Muscle of arm (tissue), 12 donors: Measurements from ENCODE around the gene SPACA7. TPM values are rescaled to one million over a fixed set of nuclear protein-coding genes. Genes with fewer than 3 reads are reported as not detected.

Source experiments
- DNase-seq: peaks from one replicate; pipeline ENCODE4 v3.0.0-alpha.2; 2013
- polyA plus RNA-seq, 12 donors: library from polyadenylated mRNA; unstranded; fragments of 120-200 nt; gene quantifications; one replicate each; pipeline ENCODE4 v1.2.1, GENCODE V29; 2013; ENCODE audit not compliant: insufficient read length in 12 of 12

SPACA7 gene
- polyA plus RNA-seq, 12 donors: not detected

DNA sequence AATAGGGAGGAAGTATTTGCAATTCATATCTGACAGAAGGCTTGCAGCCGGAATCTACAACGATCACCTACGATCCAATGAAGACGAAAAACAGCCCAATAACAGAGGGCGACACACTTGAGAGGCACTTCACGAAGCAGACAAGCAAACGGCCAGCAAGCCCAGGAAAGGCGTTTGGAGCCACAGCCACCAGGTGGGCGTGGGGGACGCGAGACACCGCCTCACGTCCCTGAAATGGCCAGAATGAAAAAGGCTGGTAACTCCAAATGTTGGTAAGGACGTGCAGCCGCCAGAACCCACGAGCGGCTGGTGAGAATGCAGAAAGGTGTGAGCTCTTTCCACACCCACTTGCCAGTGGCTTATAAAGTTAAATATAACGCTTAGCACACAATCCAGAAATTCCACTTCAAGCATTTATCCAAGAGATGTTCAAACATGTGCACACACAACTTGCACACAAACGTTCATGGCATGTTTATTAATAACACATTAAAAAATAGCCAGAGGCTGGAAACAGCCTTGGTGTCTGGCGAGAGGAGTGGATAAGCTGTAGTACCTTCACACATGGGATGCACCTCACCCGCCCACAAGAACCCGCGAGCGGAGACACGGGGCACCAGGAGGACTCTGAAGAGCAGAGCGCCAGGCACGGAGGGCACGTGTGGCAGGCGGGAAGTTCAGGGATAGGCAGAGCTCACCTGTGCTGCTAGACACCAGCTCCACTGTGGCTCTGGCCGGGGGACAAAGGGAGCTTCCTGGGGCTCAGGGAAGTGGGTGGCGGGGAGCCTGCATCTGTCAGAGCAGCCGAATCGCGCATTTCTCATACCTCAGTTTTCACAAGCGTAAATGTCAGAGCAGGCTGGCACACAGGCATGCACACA lies 89.3 kb downstream of the SPACA7 start:
- DNase-seq: no peak

DNA sequence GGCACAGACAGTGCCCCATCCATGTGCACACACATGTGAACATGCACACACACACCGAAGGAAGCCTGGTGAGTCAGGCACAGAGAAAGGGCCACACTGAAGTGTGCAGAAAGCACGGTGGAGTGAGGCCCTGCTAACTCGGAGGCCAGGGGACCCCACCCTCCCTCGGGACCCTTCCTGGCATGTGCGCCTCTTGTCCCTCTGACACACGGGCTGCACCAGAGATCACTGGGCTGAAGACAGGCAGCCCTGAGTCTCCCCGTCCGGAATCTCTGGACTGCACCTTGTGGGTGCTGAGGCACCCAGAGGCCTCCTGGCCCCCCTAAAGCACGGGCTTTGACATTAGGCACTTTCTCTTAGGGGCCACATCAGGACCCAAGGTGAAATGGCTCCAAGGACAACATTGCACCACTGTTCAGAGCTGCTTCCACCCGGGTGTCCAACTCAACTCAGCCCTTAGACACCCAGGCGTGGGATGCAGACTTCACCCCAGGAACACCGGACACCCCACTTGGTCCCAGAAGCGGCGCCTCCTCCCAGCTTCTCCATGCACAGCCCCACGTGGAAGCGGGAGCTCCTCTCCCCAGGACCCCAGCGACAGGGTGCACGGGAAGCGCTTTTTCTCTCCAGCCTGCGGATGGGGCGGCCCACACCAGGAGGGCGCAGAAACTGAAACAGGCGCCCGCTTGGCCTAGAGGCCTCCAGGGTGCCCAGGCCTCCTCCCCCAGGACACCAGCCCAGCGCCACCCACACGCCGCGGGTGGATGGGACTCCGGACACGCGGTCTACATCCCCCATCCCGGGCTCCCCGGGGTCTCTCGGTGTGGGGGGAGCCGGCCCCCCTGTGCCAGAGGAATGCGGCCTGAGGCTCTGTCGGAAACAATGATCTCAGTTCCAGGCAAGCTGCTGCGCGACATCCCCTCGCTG lies 90.2 kb downstream of the SPACA7 start:
- DNase-seq: no peak

DNA sequence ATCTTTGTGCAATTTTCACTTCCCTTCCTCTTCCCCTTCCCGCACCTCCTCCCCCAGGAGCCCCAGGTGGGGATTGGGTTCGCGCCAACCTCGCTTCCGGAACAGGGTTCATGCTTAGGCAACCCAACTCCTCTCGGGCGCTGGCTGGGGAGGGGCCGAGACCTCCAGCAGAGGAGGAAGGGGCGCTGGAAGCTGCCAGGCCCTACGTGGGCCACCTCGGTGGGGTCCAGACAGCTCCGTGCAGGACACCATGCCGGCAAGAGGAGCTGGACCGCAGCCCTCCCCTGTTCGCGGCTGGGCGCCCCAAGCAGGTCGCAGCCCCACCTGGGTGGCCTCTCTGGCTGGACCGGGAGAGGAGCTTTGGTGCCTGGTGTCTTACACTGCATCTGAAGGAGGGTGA lies 91.1 kb downstream of the SPACA7 start:
- no peak for DNase-seq

DNA sequence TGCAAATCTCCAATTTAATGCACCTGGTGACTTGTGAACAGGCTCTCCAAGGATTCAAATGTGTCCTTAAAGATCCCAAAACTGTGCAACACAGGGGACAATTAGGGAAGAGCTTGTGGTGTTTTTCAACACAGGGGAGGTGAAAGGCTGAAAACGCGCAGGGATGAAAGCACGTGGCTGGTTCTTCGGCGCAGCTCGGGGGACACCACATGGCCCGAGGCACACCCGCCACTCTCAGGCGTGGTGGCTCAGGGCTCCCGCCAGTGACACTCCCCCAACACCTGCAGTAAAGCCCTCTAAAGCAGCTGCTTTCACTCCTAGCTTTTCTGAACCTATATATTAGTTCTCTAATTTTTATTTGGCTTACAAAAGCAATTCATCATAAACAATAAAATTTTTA lies 91.9 kb downstream of the SPACA7 start:
- DNase-seq: no peak

DNA sequence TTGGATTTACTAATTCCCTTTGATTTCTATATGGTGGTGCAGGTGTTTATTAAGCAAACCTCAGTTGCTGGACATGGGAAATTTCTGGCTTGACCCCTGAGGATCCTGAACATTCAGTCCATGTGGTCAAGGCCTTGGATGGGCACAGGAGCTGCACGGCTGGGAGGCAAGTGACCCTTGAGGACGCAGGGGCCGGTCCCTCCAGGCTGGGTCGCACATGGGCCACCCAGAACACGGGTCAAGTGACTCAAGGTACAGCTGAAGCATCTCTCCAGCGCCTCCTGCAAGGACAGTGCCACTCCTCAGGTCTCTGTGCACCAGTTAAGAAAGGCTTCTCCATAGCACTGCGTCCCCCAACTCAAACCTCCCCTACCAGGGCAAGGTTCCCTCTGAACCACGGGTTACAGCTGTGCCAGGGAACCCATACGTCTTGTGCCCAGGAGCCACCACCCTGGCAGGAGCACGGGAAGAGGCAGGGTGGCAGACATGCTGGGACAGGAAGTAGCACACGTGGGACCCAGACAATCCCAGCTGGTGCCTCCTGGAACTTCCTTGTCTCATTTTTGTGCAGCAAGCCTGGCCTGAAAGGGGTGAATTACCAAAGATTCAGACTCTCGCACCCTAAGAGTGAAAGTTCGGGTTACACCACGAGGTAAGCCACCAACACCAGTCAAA lies 93.1 kb downstream of the SPACA7 start:
- no peak for DNase-seq

DNA sequence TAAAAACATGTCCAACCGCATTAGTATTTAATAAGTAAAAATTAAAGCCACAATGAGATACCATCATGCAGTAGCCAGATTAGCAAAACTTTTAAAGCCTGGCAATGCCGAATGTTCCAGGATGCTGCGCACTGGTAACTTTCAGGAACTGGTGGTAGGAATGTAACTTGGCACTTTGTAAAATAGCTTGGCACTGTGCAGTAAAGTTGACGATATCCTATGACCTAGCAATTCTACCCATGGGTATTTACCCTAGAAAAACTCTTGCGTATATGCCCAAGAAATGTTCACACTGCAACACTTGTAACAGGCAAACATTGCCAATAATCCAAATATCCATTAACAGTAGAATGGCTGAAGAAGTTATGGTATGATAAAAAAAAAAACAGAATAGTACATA lies 97.7 kb downstream of the SPACA7 start:
- DNase-seq: no peak

DNA sequence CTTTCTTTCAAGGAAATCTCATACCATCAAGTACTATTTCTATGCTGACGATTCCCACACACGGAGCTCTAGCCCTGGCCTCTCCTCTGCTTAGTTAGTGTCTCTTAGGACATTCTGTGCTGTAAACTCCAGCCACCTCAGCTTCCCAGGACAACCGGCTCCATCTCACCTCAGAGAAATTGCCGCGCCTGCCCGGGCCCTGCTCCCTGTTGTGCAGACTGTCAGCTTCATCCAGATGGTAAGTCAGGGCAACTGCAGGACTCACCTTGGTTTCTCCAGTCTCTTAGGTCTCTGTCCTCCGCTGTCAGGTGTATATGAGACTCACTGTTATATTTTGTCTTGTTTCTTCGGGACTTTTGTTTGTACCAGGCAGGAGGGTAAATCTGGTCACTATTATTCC lies 98.7 kb downstream of the SPACA7 start:
- DNase-seq: no peak

DNA sequence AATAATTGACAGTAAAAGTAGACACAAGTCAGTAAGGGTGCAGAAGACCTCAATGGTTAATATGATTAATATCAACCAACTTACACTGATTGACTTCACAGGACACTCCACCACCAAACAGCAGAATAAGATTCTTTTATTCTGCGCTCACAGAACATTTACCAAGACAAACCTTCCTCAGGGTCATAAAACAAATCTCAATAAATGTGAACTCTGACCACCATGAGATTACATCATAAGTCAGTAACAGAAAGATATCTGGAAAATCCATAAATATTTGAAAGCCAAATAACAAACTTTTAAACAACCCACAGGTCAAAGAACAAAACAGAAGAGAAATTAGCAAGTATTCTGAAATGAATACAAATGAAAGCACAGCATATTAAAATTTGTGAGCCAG lies 99.7 kb downstream of the SPACA7 start:
- DNase-seq: no peak

DNA sequence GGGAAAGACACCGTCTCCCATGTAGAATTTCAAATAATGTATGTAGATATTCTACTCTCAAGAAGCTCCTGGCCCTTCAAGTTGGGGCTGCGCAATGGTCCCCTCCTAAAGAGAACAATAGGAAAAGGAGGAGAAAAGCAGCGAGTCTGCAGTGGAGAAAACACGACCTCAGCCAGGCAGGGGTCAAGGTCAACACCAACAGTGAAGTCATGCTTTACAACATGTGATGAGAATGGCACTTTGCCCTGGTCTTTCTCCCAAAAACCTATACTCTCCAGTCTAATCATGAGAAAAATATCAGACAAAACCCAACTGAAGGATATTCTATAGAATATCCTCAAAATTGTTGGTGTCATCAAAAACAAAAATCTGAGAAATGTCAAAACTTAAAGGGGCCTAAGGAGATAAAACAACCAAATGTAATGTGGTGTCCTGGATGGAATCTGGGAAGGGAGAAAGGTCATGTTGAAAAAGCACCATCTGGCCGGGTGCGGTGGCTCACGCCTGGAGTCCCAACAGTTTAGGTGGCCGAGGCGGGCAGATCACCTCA lies 101.0 kb downstream of the SPACA7 start:
- DNase-seq: no peak

DNA sequence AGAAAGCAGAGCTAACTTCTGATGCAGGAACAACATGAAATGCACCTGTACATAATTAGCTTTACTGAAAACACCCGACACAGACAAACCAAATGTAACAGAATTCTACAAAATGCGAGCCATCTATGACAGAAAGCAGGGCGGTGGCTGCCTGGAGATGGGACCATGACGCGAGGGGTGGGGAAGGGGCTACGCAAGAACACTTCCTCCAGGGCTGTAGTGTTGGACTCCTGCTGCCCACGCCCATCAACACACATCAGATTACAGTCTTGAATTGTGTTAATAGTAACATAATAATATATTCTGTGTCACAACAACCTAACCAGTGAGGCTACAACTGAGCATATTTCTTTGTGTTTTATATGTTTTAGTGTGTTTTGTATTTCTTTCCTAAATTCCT lies 103.2 kb downstream of the SPACA7 start:
- DNase-seq: no peak

DNA sequence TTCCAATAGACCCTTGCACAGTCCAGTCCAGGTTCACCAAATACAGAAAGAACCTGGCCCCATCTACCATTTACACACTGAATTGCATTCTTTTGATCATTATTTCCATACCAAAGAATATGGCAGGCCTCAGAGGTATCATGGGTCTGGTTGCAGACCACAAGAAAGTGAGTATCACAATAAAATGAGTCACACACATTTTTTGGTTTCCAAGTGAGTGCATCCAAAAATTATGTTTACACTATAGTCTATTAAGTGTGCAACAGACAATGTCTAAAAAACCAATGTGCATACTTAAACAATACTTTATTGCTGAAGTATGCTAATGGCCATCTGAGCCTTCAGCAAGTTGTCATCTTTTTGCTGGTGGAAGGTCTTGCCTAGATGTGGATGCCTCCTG lies 105.3 kb downstream of the SPACA7 start:
- DNase-seq: no peak

DNA sequence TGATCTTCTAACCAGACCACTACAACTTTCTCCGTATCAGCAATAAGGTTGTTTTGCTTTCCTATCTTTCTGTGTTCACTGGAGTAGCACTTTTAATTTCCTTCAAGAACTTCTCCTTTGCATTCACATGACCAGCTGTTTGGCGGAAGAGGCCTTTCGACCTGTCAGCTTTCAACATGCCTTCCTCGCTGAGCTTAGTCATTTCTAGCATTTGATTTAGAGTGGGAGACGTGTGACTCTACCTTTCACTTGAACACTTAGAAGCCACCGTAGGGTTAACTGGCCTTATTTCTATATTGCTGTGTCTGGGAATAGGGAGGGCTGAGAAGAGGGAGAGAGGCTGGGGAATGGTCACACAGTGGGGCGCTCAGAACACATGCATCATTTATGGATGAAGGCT lies 107.1 kb downstream of the SPACA7 start:
- no peak for DNase-seq

Other genes with a start within 250 kb of the SPACA7 start
- gene TUBGCP3, start 211.8 kb downstream of the SPACA7 start, polyA plus RNA-seq: 10 to 100 TPM in 11 of 12 donors, not detected in 1; 15.5 to 26.6 (median 19.2) TPM